Stimulated activated naive CD8-positive, alpha-beta T cell treated with anti-CD3 and anti-CD28 coated beads, Interleukin-15, amount 100 ng/mL, for 72 hours (primary cell): Measurements from ENCODE around the gene DDX19B.
A peak's percentile ranks its signal among the peaks of the same experiment; 100 is the strongest.
"Not testable (repeated sequence)": the region's sequence is repeated elsewhere in the genome, so short reads cannot be mapped to it uniquely, and the experiment has no call there.

Experiments
- ATAC-seq: fragments of 150-1000 bp; cut with Tn5 transposase; 2 replicates; pipeline ENCODE4 v1.10.0; 2021; ENCODE audit warnings: mild to moderate bottlenecking, moderate library complexity
- DNase-seq, 2 donors: peaks; one replicate each; pipeline ENCODE4 v3.0.0; 2021 to 2022
- H3K27ac Mint-ChIP-seq, 2 donors: one replicate each; pipeline ENCODE4 v1.8.0; 2022; ENCODE audit warnings: mild to moderate bottlenecking in 2 of 2, mixed read lengths in 2 of 2, moderate library complexity in 2 of 2
- H3K27me3 Mint-ChIP-seq: one replicate; pipeline ENCODE4 v1.8.0; 2022; ENCODE audit warnings: mixed read lengths
- H3K4me1 Mint-ChIP-seq: one replicate; pipeline ENCODE4 v1.8.0; 2022; ENCODE audit warnings: mild to moderate bottlenecking, mixed read lengths
- H3K4me3 Mint-ChIP-seq, 2 donors: one replicate each; pipeline ENCODE4 v1.8.0; 2022; ENCODE audit warnings: mild to moderate bottlenecking in 2 of 2, mixed read lengths in 2 of 2, moderate library complexity in 1 of 2
- H3K9me3 Mint-ChIP-seq, 2 donors: one replicate each; pipeline ENCODE4 v1.8.0; 2022; ENCODE audit warnings: mixed read lengths in 2 of 2

Gene DDX19B

DNA sequence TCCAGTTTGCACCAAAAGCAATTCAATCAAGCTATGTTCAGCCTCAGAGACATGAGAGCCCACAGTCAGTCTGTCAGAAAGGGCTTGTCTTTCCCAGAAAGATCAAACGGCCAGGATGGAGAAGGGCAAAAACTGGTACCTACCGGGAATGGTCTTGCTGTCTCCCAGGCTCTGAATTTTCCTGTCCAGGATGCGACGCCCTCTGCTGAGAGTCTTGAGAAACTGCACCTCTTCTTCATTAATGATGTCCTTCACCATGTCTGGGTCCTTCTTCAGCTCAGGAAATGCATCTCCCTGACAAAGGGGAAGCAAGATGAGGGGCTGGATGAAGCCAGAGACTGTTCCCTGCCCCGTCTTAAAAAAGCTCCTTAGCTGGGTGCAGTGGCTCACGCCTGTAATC lies 31.5 kb upstream of the DDX19B start:
- Mint-ChIP-seq H3K27me3 (no peaks in the 10 kb centered on the region), H3K27ac (peak overlapping the region; percentile 85 to 93), H3K4me1 (peaks cover 5% of the 10 kb centered on the region), H3K4me3 (no peak overlapping the region), H3K9me3 (no peaks in the 10 kb centered on the region)
- DNase-seq (no peak), ATAC-seq (no peak)

- not testable (repeated sequence) for H3K4me3 Mint-ChIP-seq, H3K9me3 Mint-ChIP-seq, ATAC-seq, DNase-seq, H3K27me3 Mint-ChIP-seq, H3K4me1 Mint-ChIP-seq
- peak overlapping the region in 1 of 2 donors; percentile 85 for H3K27ac Mint-ChIP-seq
Observed at GRCh38 chr16:70267922-70268321, 31.1 kb upstream of the DDX19B start.

GRCh38 chr16:70269471-70269870 lies 29.5 kb upstream of the DDX19B start:
- DNase-seq (no peak), ATAC-seq (no peak)
- H3K9me3 Mint-ChIP-seq: no peaks in the 10 kb centered on the region
- peaks cover 5% of the 10 kb centered on the region for H3K4me1 Mint-ChIP-seq
- peak overlapping the region in 1 of 2 donors; percentile 74 for H3K27ac Mint-ChIP-seq
- H3K4me3 Mint-ChIP-seq: no peak overlapping the region
- H3K27me3 Mint-ChIP-seq: no peaks in the 10 kb centered on the region

DNA sequence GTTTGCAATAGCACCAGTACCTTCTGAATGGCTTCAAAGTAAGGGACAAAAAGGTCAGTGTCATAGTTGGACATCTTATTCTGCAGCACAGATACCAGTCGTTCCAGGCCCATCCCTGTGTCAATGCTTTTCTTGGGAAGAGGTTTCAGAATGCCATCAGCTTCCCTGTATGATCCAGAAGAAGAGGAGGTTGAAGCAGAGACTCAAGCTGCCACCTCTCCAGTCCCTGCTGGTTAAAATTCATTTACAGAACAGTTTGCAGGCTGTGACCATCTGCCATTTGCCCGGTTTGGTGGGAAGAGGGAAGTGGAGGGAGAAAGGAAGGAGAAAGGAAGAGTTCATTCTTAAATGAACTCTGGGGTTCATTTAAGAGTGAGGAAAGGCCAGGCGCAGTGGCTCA lies 28.8 kb upstream of the DDX19B start:
- Mint-ChIP-seq H3K9me3 (no peaks in the 10 kb centered on the region), H3K27ac (no peak overlapping the region)
- DNase-seq: no peak

GRCh38 chr16:70271696-70272095 lies 27.3 kb upstream of the DDX19B start:
- no peak for DNase-seq
- no peak overlapping the region for H3K27ac Mint-ChIP-seq
- no peaks in the 10 kb centered on the region for H3K27me3 Mint-ChIP-seq
- ATAC-seq: no peak
- H3K4me3 Mint-ChIP-seq: no peak overlapping the region
- H3K4me1 Mint-ChIP-seq: peaks cover 5% of the 10 kb centered on the region
- no peaks in the 10 kb centered on the region for H3K9me3 Mint-ChIP-seq

More for the DNA sequence above, 28.8 kb upstream of the DDX19B start:
- Mint-ChIP-seq H3K4me3 (no peak overlapping the region), H3K4me1 (peaks cover 5% of the 10 kb centered on the region), H3K27me3 (no peaks in the 10 kb centered on the region)
- no peak for ATAC-seq

GRCh38 chr16:70276392-70276791 lies 22.6 kb upstream of the DDX19B start:
- H3K27ac Mint-ChIP-seq: no peak overlapping the region
- H3K4me3 Mint-ChIP-seq: no peak overlapping the region
- H3K27me3 Mint-ChIP-seq: no peaks in the 10 kb centered on the region
- ATAC-seq (no peak), DNase-seq (no peak)
- no peaks in the 10 kb centered on the region for H3K9me3 Mint-ChIP-seq
- peaks cover 4% of the 10 kb centered on the region for H3K4me1 Mint-ChIP-seq

DNA sequence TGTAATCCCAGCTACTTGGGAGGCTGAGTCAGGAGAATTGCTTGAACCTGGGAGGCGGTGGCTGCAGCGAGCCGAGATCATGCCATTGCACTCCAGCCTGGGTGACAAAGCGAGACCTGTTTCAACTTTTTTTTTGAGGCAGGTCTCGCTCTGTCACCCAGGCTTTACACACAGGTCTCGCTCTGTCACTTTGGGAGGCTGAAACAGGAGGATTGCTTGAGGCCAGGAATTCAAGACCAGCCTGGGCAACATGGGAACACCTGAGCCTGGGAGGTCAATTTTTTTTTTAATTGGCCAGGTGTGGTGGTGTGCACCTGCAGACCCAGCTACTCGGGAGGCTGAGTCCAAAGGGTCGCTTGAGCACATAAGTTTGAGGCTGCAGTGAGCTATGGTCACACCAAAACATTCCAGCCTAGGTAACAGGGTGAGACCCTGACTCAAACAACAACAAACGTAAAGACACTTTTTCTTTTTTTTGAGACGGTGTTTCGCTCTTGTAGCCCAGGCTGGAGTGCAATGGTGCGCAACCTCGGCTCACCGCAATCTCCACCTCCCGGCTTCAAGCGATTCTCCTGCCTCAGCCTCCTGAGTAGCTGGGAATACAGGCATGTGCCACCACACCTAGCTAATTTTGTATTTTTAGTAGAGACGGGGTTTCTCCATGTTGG lies 11.5 kb upstream of the DDX19B start:
- Mint-ChIP-seq H3K4me1 (peaks cover 75% of the 10 kb centered on the region), H3K4me3 (peak overlapping the region; percentile 98 to 99), H3K27ac (peak overlapping the region; percentile 74 to 100)
- not testable (repeated sequence) for H3K27me3 Mint-ChIP-seq, ATAC-seq, DNase-seq, H3K9me3 Mint-ChIP-seq

DNA sequence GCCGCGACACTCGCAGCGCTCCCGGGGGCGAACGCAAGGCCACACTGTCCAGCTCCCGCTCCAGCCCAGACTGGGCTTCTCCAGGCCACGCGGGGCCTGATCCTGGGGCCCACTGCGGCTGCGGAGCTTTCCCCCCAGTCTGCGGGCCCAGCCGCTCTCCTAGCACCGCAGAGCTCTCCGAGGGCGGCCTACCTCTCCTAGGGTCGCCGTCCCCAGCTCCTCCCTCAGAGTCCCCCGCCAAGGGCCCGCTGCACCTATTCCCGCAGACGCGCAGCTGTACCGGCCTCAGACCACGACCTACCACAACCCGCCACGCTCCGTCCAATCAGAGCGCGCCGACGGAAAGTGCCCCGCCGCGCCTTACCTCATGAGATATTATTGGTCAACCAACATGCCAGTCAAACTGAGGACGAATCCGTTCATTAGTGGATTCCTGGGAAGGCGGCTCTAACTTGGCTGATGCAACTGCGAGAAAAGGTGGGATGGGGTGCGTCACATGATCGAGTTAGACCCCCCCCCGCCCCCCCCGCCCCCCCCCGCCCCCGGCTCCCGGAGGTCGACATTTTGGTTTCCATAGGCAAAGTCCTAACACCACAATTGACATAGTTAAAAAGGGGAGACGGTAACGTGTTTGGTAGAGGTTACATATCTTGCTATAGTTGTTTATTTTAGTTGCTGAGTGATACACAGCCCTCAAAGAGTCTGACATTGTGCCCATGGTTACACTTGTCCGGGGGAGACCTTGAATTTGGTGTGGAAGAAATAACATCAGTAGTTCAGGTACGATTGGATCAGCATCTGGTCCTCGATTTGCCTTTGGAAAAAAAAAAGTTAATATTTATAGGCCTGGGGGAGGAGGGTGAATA lies 9.5 kb upstream of the DDX19B start, which contains the start of gene AARS1:
AARS1 (minus strand) TSS at position 278 of the 866 bp plus-strand sequence. CDS start 6,743 bp downstream, outside the sequence.
- H3K27me3 Mint-ChIP-seq: no peaks in the 10 kb centered on the region
- ATAC-seq (peak; percentile 99), DNase-seq (peak; percentile 98 to 99)
- H3K9me3 Mint-ChIP-seq: no peaks in the 10 kb centered on the region
- peak within 1 kb of the TSS; percentile 100 for H3K27ac Mint-ChIP-seq
- H3K4me1 Mint-ChIP-seq: peaks cover 55% of the 10 kb centered on the region
- peak within 1 kb of the TSS; percentile 98 to 99 for H3K4me3 Mint-ChIP-seq

- H3K4me1 Mint-ChIP-seq: peaks cover 41% of the 10 kb centered on the region
- ATAC-seq (no peak), DNase-seq (no peak)
- no peaks in the 10 kb centered on the region for H3K9me3 Mint-ChIP-seq
- peak overlapping the region in 1 of 2 donors; percentile 100 for H3K27ac Mint-ChIP-seq
- H3K4me3 Mint-ChIP-seq: peak overlapping the region; percentile 98 to 99
- H3K27me3 Mint-ChIP-seq: no peaks in the 10 kb centered on the region
Observed at GRCh38 chr16:70290949-70291519, 8.0 kb upstream of the DDX19B start.

- ATAC-seq, H3K4me3 Mint-ChIP-seq, H3K9me3 Mint-ChIP-seq, H3K27me3 Mint-ChIP-seq, DNase-seq, H3K27ac Mint-ChIP-seq: not testable (repeated sequence)
- H3K4me1 Mint-ChIP-seq: peaks cover 35% of the 10 kb centered on the region
Observed at GRCh38 chr16:70292148-70292547, 6.8 kb upstream of the DDX19B start.

GRCh38 chr16:70294385-70295025 lies 4.5 kb upstream of the DDX19B start:
- Mint-ChIP-seq H3K27me3 (no peaks in the 10 kb centered on the region), H3K27ac (no peak overlapping the region), H3K4me1 (peaks cover 24% of the 10 kb centered on the region), H3K9me3 (no peaks in the 10 kb centered on the region), H3K4me3 (no peak overlapping the region)
- ATAC-seq (no peak), DNase-seq (no peak)

- no peaks in the 10 kb centered on the region for H3K27me3 Mint-ChIP-seq
- peaks cover 0 to 2% of the 10 kb centered on the region in 2 donors for H3K9me3 Mint-ChIP-seq
- no peak for ATAC-seq
- H3K4me1 Mint-ChIP-seq: peaks cover 25% of the 10 kb centered on the region
- no peak overlapping the region for H3K27ac Mint-ChIP-seq
- no peak overlapping the region for H3K4me3 Mint-ChIP-seq
- no peak for DNase-seq
Observed at GRCh38 chr16:70295634-70296033, 3.4 kb upstream of the DDX19B start.

DNA sequence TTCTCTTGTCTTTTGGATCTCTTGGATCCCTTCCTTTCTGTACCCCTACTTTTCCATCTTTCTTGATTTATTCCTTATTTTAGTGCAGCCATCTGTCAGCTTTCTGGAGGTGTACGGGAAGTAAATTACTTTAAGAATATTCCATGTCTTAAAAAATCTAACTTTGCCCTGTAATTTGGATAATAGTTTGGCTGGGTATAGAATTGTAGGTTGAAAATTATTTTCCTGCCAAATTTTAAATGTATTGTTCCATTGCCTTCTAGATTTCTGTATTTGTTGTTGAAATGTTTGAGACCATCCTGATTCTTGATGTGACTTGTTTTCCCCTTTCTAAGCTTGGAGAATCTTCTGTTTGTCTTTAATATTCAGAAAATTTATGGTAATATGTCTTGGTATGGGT lies 2.1 kb downstream of the DDX19B start:
- DNase-seq: no peak
- H3K4me1 Mint-ChIP-seq: peaks cover 57% of the 10 kb centered on the region
- no peaks in the 10 kb centered on the region for H3K27me3 Mint-ChIP-seq
- no peak overlapping the region for H3K27ac Mint-ChIP-seq
- peaks cover 15 to 16% of the 10 kb centered on the region in 2 donors for H3K9me3 Mint-ChIP-seq
- ATAC-seq: no peak
- peak overlapping the region in 1 of 2 donors; percentile 93 for H3K4me3 Mint-ChIP-seq

DNA sequence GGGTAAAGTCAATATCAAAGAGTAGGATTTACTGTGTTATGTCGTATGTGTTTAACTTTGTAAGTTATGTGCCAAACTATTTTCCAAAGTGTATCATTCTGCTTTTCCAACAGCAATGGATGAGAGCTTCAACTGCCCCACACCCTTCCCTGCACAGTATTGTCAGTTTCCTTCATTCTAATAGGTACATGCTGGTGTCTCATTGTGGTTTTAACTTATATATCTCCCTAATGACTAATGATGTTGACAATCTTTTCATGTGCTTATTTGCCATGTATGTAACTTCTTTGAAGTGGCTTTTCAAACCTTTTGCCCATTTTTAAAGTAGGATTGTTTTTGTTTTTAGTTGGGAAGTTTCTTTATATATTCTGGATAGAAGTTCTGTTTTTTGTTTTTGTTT lies 3.8 kb downstream of the DDX19B start:
- H3K4me1 Mint-ChIP-seq: peaks cover 57% of the 10 kb centered on the region
- DNase-seq (no peak), ATAC-seq (no peak)
- no peak overlapping the region for H3K4me3 Mint-ChIP-seq
- H3K9me3 Mint-ChIP-seq: peaks cover 15 to 16% of the 10 kb centered on the region in 2 donors
- no peak overlapping the region for H3K27ac Mint-ChIP-seq
- H3K27me3 Mint-ChIP-seq: no peaks in the 10 kb centered on the region

GRCh38 chr16:70304892-70305448 lies 6.0 kb downstream of the DDX19B start:
- no peak for DNase-seq
- H3K4me1 Mint-ChIP-seq: peaks cover 44% of the 10 kb centered on the region
- ATAC-seq: no peak
- no peaks in the 10 kb centered on the region for H3K27me3 Mint-ChIP-seq
- H3K27ac Mint-ChIP-seq: no peak overlapping the region
- H3K4me3 Mint-ChIP-seq: peak overlapping the region; percentile 1 to 9
- peaks cover 15 to 16% of the 10 kb centered on the region in 2 donors for H3K9me3 Mint-ChIP-seq
